Kidney glomerular epithelial cell (primary cell): Measurements from ENCODE around the gene ZNF385A.
A peak's percentile ranks its signal among the peaks of the same experiment; 100 is the strongest.

Source experiments
- DNase-seq: peaks from one replicate; lab custom pipeline; 2025; lab: John Stamatoyannopoulos, UW

ZNF385A gene

DNA sequence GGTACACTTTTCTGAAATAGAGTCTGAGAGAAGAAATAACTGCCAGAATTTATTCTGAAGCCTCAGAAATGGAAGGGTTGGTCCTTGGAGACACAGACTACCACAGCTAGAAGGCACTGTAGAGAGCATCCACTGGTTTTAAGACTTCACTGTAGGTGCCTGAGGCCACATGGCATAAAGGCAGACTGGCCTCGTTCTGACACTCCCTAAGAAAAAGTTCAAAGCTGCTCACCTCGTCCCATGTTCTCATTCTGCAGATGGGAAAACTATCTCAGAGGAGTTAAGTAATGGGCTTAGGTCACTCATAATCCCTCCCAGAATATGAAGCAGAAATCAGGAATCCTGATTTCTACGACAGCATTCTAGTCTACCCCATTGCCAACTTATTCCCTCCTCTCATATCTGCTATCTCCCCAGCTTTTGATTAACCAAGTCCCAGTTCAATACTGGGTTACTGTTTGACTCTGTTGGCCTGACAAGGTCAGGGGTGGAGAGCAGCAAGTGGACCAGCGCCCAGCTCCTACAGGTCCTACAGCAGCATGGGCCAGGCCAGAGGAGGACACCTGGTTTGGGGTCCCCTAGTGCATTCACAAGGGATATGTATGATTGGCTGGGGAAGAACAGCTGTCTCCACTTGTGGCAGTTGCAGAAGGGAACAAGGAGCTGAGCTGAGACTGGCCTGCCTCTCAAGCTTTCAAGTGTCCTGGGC lies 30.8 kb upstream of the ZNF385A start:
- DNase-seq: no peak

GRCh38 chr12:54413284-54414190 lies 29.0 kb upstream of the ZNF385A start:
- no peak for DNase-seq

DNA sequence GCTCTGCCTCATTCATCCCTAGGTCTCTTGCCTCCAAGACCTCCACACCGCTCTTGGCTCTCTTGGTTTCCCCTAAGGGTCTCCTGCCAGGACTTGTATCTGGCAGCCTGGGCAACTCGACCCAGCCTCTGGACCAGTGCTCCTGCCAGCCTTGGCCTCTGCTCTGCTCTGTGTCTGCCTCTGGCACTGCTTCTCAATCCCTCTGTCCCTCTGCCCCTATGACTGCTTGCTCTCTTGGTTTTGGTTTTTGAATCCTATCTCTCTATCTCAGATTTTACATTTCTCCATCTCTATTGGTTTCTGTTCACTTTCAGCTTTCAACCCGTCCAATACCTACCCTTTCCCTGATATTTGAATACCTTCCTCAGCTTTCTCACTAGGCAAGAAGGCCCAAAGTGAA lies 28.3 kb upstream of the ZNF385A start:
- no peak for DNase-seq

- DNase-seq: no peak
These were observed 27.8 kb upstream of the ZNF385A start for GRCh38 chr12:54412348-54412747.

- peak; percentile 73 for DNase-seq
These were observed 27.1 kb upstream of the ZNF385A start for GRCh38 chr12:54411391-54412241.

DNA sequence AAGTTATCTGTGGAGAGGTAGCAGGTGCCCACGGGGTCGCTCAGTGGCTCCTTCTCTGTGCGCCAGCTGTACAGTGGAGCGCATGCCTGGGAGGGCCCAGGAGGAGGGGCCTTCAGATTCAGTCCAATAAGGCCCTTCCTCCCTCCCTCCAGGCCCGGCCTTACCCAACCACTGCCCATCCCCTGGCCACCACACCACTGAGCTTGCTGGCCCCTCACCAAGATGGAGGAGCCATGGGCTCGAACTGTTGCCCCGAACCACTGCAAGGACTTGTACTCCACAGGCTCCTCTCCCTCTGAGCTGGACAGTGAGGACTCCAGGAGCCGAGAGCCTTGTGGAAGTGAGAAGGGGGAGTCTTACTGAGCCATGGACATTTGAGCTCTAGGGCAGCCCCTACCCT lies 24.7 kb upstream of the ZNF385A start:
- no peak for DNase-seq

DNA sequence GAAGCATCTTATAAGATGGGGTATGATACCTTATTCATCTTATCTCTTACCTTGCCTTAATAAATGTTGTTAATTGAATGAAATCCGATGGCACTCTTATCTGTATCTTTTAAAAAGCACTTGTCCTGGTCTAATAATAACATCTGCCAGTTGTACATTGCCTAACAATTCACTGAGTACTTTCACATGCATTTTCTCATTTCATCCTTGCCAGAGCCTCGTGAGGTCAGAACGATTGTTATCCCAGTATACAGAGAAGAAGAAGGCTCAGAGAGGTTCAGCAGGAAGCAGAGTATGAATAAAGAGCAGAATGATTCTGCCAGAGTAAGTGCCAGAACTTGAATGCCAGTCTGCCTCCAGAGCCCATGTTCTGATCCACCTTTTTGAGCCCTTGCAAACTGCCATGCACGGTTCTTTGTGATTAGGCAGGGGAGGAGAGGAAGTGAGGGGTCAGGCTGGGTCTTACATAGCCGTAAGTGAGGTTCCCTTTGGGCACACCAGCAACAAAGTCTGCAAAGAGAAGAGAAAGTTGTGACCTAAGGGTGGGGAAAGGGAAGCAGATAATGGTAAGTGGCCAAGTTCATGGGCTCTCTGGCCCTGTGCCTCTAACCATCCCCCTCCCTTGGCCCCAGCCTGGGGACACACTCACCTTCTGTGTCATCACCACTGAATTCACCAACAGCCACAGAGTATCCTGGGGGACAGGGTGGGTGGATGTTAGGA lies 22.8 kb upstream of the ZNF385A start:
- no peak for DNase-seq

- no peak for DNase-seq
These were observed 21.0 kb upstream of the ZNF385A start for GRCh38 chr12:54405573-54405972.

DNA sequence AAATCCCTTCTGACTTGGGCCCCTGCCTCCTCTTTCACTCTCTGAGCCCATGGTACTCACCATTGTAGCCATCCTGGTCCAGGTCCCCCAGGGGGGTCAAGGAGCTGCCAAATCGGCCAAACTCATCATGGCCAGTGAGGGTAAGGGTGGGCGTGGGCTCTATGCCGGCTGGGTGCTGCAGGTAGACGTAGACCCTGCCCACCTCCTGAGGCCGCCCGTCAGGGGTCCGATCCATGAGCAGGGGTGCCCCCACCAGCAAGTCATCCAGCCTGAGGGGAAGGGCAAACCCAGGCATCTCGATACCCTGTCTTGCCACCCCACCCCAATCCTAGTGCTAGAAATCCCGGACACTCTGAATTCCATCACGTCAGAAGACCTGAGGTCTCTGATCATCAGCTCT lies 20.6 kb upstream of the ZNF385A start:
- DNase-seq: no peak

GRCh38 chr12:54404061-54405004 lies 19.8 kb upstream of the ZNF385A start:
- peak; percentile 73 for DNase-seq

- no peak for DNase-seq
These were observed 16.6 kb upstream of the ZNF385A start for GRCh38 chr12:54401119-54401518.

DNA sequence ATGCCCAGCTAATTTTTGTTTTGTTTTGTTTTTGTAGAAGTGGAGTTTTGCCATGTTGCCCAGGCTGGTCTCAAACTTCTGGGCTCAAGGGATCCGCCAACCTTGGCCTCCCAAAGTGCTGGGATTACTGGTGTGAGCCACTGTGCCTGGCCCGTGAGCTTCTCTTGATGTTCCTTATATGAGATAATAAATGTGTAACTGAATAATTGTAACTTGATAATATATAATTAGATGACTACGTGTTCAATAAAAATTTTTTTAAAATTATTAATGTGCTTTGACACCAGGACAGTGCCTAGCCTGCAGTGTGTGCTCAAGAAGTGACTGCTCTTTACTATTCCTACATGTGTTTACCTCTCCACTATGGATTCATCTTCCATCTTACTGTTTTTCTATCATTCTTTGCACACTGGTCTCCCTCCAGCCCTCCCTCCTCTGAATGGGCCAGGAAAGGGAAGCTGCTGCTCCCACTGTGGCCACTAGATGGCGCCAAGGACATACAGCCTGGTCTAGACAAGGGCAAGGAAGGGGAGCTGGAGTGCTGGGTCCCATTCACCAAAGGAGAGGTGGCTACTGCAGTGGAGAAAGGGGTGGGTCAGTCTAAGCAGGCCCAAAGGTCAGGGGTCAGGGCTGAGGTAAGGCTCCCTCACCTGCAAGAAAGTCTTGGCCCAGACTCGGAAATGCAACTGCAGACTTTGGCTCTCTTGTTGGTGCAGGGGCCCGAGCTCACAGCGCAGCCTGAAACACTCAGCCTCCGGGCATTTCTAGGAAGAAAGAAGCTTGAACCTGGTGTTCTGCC lies 14.7 kb upstream of the ZNF385A start:
- peak; percentile 72 for DNase-seq

DNA sequence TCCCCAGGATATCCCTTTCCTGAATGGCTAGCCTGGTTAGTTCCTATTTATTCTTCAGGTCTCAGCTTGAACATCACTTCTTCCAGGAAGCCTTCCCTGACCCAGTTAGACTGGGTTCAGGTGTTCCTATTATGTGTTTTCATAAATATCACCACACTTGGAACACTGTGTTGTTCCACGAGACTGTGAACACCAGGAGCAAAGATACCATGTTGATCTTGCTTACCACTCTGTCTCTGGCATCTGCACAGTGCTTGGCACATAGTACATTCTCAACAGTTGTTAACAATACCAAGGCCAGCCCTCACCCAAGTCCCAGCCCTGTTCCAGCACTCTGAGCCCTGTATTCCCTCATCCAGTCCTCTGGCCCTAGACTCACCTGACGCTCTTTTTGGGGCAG lies 13.7 kb upstream of the ZNF385A start:
- DNase-seq: no peak

DNA sequence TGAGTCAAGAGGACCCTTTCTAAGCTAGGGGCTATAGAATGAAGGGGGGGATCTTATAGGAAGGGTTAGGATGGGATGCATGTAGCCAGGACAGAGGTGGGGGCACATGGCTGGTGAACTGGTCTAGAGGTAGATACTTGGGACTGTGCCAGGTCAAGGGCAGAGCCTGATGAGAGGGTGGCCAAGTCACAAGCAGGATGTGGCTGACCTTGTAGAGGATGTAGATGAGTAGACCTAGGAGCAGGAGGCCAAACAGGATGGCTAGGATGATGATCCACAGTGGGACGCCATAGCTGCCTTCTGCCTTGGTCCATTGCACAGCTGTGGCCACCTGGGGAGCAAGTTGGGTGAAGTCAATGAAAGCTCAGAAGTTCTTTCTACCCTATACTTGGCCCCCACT lies 12.6 kb upstream of the ZNF385A start:
- no peak for DNase-seq

DNA sequence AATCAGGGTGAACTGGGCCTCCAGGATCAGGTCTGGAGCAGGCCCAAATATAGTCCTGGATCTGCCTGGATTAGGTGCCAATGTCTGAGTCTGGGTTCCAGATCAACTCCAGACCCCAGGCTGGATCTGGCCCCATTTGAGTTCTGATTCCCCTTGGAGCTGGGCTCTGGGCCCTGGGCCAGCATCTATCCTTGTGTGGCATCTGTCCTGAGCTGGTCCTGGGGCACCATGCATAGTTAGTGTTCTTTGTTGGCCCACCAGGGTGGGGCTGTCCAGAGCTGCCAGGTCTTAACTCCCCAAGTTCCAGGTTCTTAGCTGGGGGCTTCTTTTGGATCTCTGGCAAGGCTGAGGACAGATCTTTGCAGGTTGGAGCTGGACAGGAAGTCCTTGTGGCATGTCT lies 11.0 kb upstream of the ZNF385A start:
- no peak for DNase-seq

- DNase-seq: no peak
These were observed 10.5 kb upstream of the ZNF385A start for GRCh38 chr12:54394986-54395385.

DNA sequence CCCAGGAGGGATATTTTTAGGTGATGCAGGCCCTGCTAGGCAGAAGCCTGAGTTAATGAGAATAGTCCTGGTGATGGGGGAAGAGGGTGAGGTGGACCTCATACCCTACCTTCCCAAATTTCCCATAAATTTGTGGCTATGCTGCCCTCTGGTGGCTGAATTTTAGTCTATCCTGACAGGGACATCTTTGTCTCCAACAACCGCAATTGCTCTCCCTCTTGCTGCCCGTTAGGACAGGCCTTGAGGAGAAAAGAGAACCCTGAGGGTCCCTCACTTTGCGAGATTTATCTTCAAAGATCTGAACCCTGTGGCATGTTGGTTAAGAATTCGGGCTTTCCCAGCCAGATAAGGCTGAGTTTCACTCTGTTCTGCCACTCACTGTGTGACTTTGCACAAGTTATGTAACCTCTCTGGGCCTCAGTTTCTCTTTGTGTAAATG lies 9.8 kb upstream of the ZNF385A start:
- DNase-seq: peak; percentile 8

- DNase-seq: no peak
These were observed 9.2 kb upstream of the ZNF385A start for GRCh38 chr12:54393743-54394142.

DNA sequence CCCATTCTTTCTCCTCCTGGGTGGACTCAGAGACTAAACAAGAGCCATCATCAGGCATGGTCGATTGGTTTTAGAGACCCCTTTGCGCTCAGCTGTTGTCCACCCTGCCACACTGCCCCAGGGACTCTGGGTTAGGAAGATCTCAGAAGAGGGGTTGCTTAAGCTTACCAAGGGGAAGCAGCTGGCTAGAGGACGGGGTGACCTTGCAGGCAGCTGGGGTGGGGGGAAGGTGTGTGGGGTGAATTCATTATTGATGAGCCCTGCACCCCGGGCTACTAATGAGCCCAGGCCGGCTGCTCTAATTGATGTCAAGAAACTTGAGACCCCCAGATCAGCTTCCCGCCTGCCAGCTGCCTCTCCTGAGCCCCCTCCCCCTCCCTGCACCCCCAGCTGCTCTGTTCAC lies 8.7 kb upstream of the ZNF385A start:
- DNase-seq: no peak
